Hepatocyte (in vitro differentiated cells): ENCODE measurements around the gene CCNB1IP1. TPM values are rescaled to one million over a fixed set of nuclear protein-coding genes. Genes with fewer than 3 reads are reported as not detected.

Experiments
- DNase-seq: peaks from one replicate; pipeline ENCODE4 v3.0.0-alpha.2; 2016; ENCODE audit warnings: low spot score
- H2AFZ ChIP-seq: fragments of 200-600 bp; sonication (generic); 2 replicates; pipeline ENCODE4 v1.6.0; 2016; ENCODE audit warnings: antibody characterized with exemption, mild to moderate bottlenecking
- H3K27ac ChIP-seq: fragments of 200-600 bp; sonication (generic); 2 replicates; pipeline ENCODE4 v1.5.1; 2016; ENCODE audit warnings: mild to moderate bottlenecking
- H3K27me3 ChIP-seq: fragments of 200-600 bp; sonication (generic); 2 replicates; pipeline ENCODE4 v1.6.1; 2016
- H3K36me3 ChIP-seq: fragments of 200-600 bp; sonication (generic); replicated peaks from 2 replicates; pipeline ENCODE4 v1.5.1; 2016; ENCODE audit warnings: low read depth; ENCODE audit not compliant: insufficient read depth
- H3K4me1 ChIP-seq: fragments of 200-600 bp; sonication (generic); 2 replicates; pipeline ENCODE4 v1.5.1; 2016; ENCODE audit warnings: mild to moderate bottlenecking, moderate library complexity; ENCODE audit not compliant: insufficient read depth
- H3K4me2 ChIP-seq: fragments of 200-600 bp; sonication (generic); 2 replicates; pipeline ENCODE4 v1.6.0; 2016
- H3K4me3 ChIP-seq: fragments of 200-600 bp; sonication (generic); 2 replicates; pipeline ENCODE4 v1.5.1; 2016; ENCODE audit warnings: mild to moderate bottlenecking
- H3K79me2 ChIP-seq: fragments of 200-600 bp; sonication (generic); 2 replicates; pipeline ENCODE4 v1.6.0; 2017; ENCODE audit warnings: mild to moderate bottlenecking
- H3K9me2 ChIP-seq: fragments of 200-600 bp; sonication (generic); replicated peaks from 2 replicates; pipeline ENCODE4 v1.6.0; 2017; ENCODE audit warnings: mild to moderate bottlenecking; ENCODE audit not compliant: insufficient read depth
- H3K9me3 ChIP-seq: fragments of 200-600 bp; sonication (generic); 2 replicates; pipeline ENCODE4 v1.5.1; 2016; ENCODE audit warnings: low read depth, mild to moderate bottlenecking
- H4K20me1 ChIP-seq: fragments of 200-600 bp; sonication (generic); 2 replicates; pipeline ENCODE4 v1.6.0; 2016; ENCODE audit warnings: mild to moderate bottlenecking; ENCODE audit not compliant: insufficient read depth, poor library complexity, severe bottlenecking
- CTCF ChIP-seq: fragments of 200-600 bp; sonication (generic); IDR thresholded peaks from 2 replicates; pipeline ENCODE4 v1.5.1; 2016; ENCODE audit warnings: antibody characterized with exemption, mild to moderate bottlenecking; ENCODE audit not compliant: poor library complexity
- EZH2 ChIP-seq: fragments of 200-600 bp; sonication (generic); IDR thresholded peaks from 2 replicates; pipeline ENCODE4 v1.6.1; 2016; ENCODE audit warnings: antibody characterized with exemption, mild to moderate bottlenecking, borderline replicate concordance
- EZH2phosphoT487 ChIP-seq: fragments of 200-600 bp; sonication (generic); IDR thresholded peaks from one replicate; pipeline ENCODE4 v1.6.1; 2018; ENCODE audit warnings: antibody characterized with exemption, mild to moderate bottlenecking, low read depth, moderate library complexity; ENCODE audit not compliant: unreplicated experiment, severe bottlenecking
- WGBS: methylation state at CpG from one replicate; pipeline ENCODE4 v1.1.6; 2016; ENCODE audit warnings: low lambda C conversion rate; ENCODE audit errors: missing lambda C conversion rate; 5-methylcytosine and 5-hydroxymethylcytosine counted together
- polyA plus RNA-seq: library from polyadenylated mRNA; unstranded; fragments of >200 nt; fragmentation: Nextera tagmentation; extraction: Ambion mirVana; gene quantifications from 2 replicates; pipeline ENCODE4 v1.2.1, GENCODE V29; 2016
- total RNA-seq: library from RNA; depleted of rRNA; stranded (reverse); fragments of >200 nt; gene quantifications from 2 replicates; pipeline ENCODE4 v1.2.3, GENCODE V29; 2014

Gene CCNB1IP1
- total RNA-seq, result 84.8 and 88.5 TPM in 2 replicates
- 21.0 and 21.3 TPM in 2 replicates for polyA plus RNA-seq

- peaks cover 42% of the 10 kb centered on the region for H3K79me2 ChIP-seq
- peaks cover 4% of the 10 kb centered on the region for H3K4me1 ChIP-seq
- peak; percentile 90 for DNase-seq
- H3K27ac ChIP-seq, result peak within 1 kb of the TSS; percentile 89
- 1% methylated on average over 19 of the region's 19 CpGs for WGBS
- H3K4me2 ChIP-seq, result peak within 1 kb of the TSS; percentile 79
- no peaks in the 10 kb centered on the region for H4K20me1 ChIP-seq
- H3K4me3 ChIP-seq, result peak within 1 kb of the TSS; percentile 67
- no peaks in the 10 kb centered on the region for H3K9me3 ChIP-seq
- no peaks in the 10 kb centered on the region for H3K36me3 ChIP-seq
- no peaks in the 10 kb centered on the region for H3K27me3 ChIP-seq
- peak within 1 kb of the TSS; percentile 40 for H2AFZ ChIP-seq
- no peak for TF ChIP-seq EZH2phosphoT487
- TF ChIP-seq EZH2, result no peak
- no peak for TF ChIP-seq CTCF
- H3K9me2 ChIP-seq, result no peaks in the 10 kb centered on the region
Measured at GRCh38 chr14:20332788-20333493, at the start of gene CCNB1IP1. Gene CCNB1IP1, minus strand, starts transcription at chr14:20333279. Its CDS starts 16,756 bp downstream, at chr14:20316523.

GRCh38 chr14:20382526-20382925, 49.4 kb upstream of the CCNB1IP1 start:
- no peak for TF ChIP-seq EZH2
- no peaks in the 10 kb centered on the region for H3K9me3 ChIP-seq
- H3K4me2 ChIP-seq, result no peak overlapping the region
- DNase-seq, result no peak
- WGBS, result 99% methylated on average over 8 of the region's 12 CpGs
- no peaks in the 10 kb centered on the region for H3K79me2 ChIP-seq
- peaks cover 2% of the 10 kb centered on the region for H3K4me1 ChIP-seq
- no peak overlapping the region for H2AFZ ChIP-seq
- H3K9me2 ChIP-seq, result no peaks in the 10 kb centered on the region
- no peak overlapping the region for H3K4me3 ChIP-seq
- no peaks in the 10 kb centered on the region for H3K27me3 ChIP-seq
- no peaks in the 10 kb centered on the region for H3K36me3 ChIP-seq
- no peak overlapping the region for H3K27ac ChIP-seq
- H4K20me1 ChIP-seq, result no peaks in the 10 kb centered on the region

GRCh38 chr14:20381341-20381740, 48.3 kb upstream of the CCNB1IP1 start:
- Histone ChIP-seq H3K9me3 (no peaks in the 10 kb centered on the region), H2AFZ (no peak overlapping the region), H3K27me3 (no peaks in the 10 kb centered on the region), H3K27ac (no peak overlapping the region), H4K20me1 (no peaks in the 10 kb centered on the region), H3K79me2 (no peaks in the 10 kb centered on the region), H3K36me3 (no peaks in the 10 kb centered on the region), H3K4me3 (no peak overlapping the region), H3K4me2 (no peak overlapping the region), H3K9me2 (no peaks in the 10 kb centered on the region), H3K4me1 (peaks cover 13% of the 10 kb centered on the region)
- 96% methylated on average over 7 of the region's 7 CpGs for WGBS
- no peak for TF ChIP-seq CTCF
- TF ChIP-seq EZH2phosphoT487, result no peak
- no peak for TF ChIP-seq EZH2
- no peak for DNase-seq

- H3K27me3 ChIP-seq, result no peaks in the 10 kb centered on the region
- H3K79me2 ChIP-seq, result no peaks in the 10 kb centered on the region
- H3K27ac ChIP-seq, result no peak overlapping the region
- TF ChIP-seq CTCF (no peak), EZH2 (no peak), EZH2phosphoT487 (no peak)
- H3K36me3 ChIP-seq, result no peaks in the 10 kb centered on the region
- H3K9me2 ChIP-seq, result no peaks in the 10 kb centered on the region
- DNase-seq, result no peak
- no peaks in the 10 kb centered on the region for H4K20me1 ChIP-seq
- H2AFZ ChIP-seq, result no peak overlapping the region
- peaks cover 17% of the 10 kb centered on the region for H3K4me1 ChIP-seq
- H3K4me3 ChIP-seq, result no peak overlapping the region
- WGBS, result 94% methylated on average over 6 of the region's 6 CpGs
- H3K4me2 ChIP-seq, result no peak overlapping the region
- H3K9me3 ChIP-seq, result no peaks in the 10 kb centered on the region
Measured at GRCh38 chr14:20380681-20381080, 47.6 kb upstream of the CCNB1IP1 start.
